Stimulated activated CD4-positive, alpha-beta T cell treated with anti-CD3 and anti-CD28 coated beads, Interleukin-4, amount 100 ng/mL, for 24 hours (primary cell): ENCODE data around the gene OR7D2.

ENCODE experiments used
- DNase-seq: peaks from one replicate; pipeline ENCODE4 v3.0.0-alpha.2; 2020

OR7D2 gene

GRCh38 chr19:9219489-9219888, 40.7 kb downstream of the OR7D2 start, which contains the start of gene OR7D4:
Gene OR7D4 (minus strand): TSS chr19:9219589. CDS start chr19:9214837, 4,752 bp downstream.
- DNase-seq: no peak
